Activated T-cell treated with anti-CD3 and anti-CD28 coated beads, Interleukin-2, amount 50 U/mL, for 72 hours (primary cell): Measurements from ENCODE around the gene ERN1. TPM values are rescaled to one million over a fixed set of nuclear protein-coding genes. Genes with fewer than 3 reads are reported as not detected.
A peak's percentile ranks its signal among the peaks of the same experiment; 100 is the strongest.
"Not testable (repeated sequence)": the region's sequence is repeated elsewhere in the genome, so short reads cannot be mapped to it uniquely, and the experiment has no call there.

Source experiments
- ATAC-seq, 2 donors: fragments of 150-1000 bp; cut with Tn5 transposase; replicated peaks in 1 of 2; 2 replicates each; pipeline ENCODE4 v1.10.0; 2021; ENCODE audit warnings: moderate library complexity in 2 of 2, mild to moderate bottlenecking in 1 of 2
- DNase-seq, 2 donors: peaks; one replicate each; pipeline ENCODE4 v3.0.0; 2021 to 2022; ENCODE audit warnings: mixed read lengths in 1 of 2
- H3K27ac Mint-ChIP-seq: one replicate; pipeline ENCODE4 v1.8.0; 2022; ENCODE audit warnings: mild to moderate bottlenecking, moderate library complexity, mixed read lengths
- H3K27me3 Mint-ChIP-seq: one replicate; pipeline ENCODE4 v1.8.0; 2022; ENCODE audit warnings: low read depth, mixed read lengths
- H3K36me3 Mint-ChIP-seq, 2 donors: one replicate each; pipeline ENCODE4 v1.8.0; 2022; ENCODE audit warnings: mixed read lengths in 2 of 2, mild to moderate bottlenecking in 1 of 2; ENCODE audit not compliant: insufficient read depth in 2 of 2
- H3K4me1 Mint-ChIP-seq: one replicate; pipeline ENCODE4 v1.8.0; 2022; ENCODE audit warnings: low read depth, mixed read lengths
- H3K4me3 Mint-ChIP-seq, 2 donors: one replicate each; pipeline ENCODE4 v1.8.0; 2022; ENCODE audit warnings: mild to moderate bottlenecking in 2 of 2, mixed read lengths in 2 of 2, moderate library complexity in 2 of 2
- H3K9me3 Mint-ChIP-seq, 2 donors: one replicate each; pipeline ENCODE4 v1.8.0; 2022; ENCODE audit warnings: mixed read lengths in 2 of 2
- total RNA-seq, 2 donors: library from RNA; stranded (reverse); gene quantifications; one replicate each; pipeline ENCODE4 v1.2.3, GENCODE V29; 2022

ERN1 gene
- 10 to 100 TPM; 58.1 to 98.3 TPM for total RNA-seq

- ATAC-seq = peak; percentile 85 to 86
- Mint-ChIP-seq H3K27me3 (no peaks in the 10 kb centered on the region), H3K4me1 (peaks cover 55% of the 10 kb centered on the region), H3K36me3 (peaks cover 3 to 8% of the 10 kb centered on the region in 2 donors), H3K9me3 (no peaks in the 10 kb centered on the region), H3K27ac (peak within 1 kb of the TSS; percentile 96), H3K4me3 (peak within 1 kb of the TSS; percentile 89 to 99)
- peak; percentile 93 to 94 for DNase-seq
Observed at GRCh38 chr17:64129765-64130558, at the start of gene ERN1. ERN1 (minus strand) TSS chr17:64130144; CDS start chr17:64130029, 115 bp downstream.

GRCh38 chr17:64179024-64179423 lies 49.1 kb upstream of the ERN1 start:
- not testable (repeated sequence) for DNase-seq, ATAC-seq, H3K4me3 Mint-ChIP-seq, H3K27ac Mint-ChIP-seq, H3K27me3 Mint-ChIP-seq, H3K9me3 Mint-ChIP-seq, H3K4me1 Mint-ChIP-seq, H3K36me3 Mint-ChIP-seq

- no peak for ATAC-seq
- no peaks in the 10 kb centered on the region for H3K4me1 Mint-ChIP-seq
Observed at GRCh38 chr17:64178011-64178825, 48.3 kb upstream of the ERN1 start.

DNA sequence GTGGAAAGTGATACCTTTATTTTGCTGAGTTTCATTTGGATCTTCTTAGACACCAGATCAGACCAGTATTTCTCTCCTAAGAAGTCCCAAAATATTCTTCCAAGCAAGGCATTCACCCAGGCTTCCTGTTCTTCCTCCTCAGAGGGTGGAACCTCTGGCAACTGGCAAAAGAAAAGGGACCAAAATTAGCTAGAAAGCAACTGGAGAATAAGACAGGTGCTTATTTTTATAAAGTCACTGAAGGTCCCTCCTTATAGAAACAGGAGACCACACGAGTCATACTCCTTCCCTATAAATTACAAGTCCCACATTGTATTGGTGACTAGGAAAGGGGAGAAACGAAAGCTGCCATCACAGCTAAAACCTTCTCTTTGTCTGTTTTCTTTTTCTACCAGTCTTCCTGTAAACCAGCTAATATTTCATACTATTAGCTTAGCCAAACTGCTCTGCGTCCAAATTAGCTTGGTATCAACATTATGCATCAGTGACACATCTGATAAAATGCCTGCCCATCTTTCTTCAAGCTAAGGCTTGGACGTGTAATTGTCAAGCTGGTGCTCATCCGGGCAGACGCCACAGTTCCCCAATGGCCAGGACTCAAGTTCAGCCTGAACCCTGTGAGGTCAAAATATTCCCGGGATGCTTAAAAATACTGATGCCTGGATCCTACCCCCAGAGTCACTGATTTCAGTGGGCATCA lies 47.5 kb upstream of the ERN1 start:
- Mint-ChIP-seq H3K36me3 (peaks cover 2% of the 10 kb centered on the region in 2 donors), H3K27me3 (no peaks in the 10 kb centered on the region), H3K27ac (no peak overlapping the region), H3K4me3 (no peak overlapping the region), H3K9me3 (peaks cover 0 to 2% of the 10 kb centered on the region in 2 donors), H3K4me1 (no peaks in the 10 kb centered on the region)
- ATAC-seq = no peak
- no peak for DNase-seq

More at GRCh38 chr17:64178011-64178825, 48.3 kb upstream of the ERN1 start:
- Mint-ChIP-seq H3K27me3 (no peaks in the 10 kb centered on the region), H3K36me3 (peaks cover 2% of the 10 kb centered on the region in 2 donors), H3K4me3 (no peak overlapping the region), H3K9me3 (peaks cover 0 to 2% of the 10 kb centered on the region in 2 donors), H3K27ac (no peak overlapping the region)
- no peak for DNase-seq

- Mint-ChIP-seq H3K4me1 (no peaks in the 10 kb centered on the region), H3K27ac (no peak overlapping the region), H3K4me3 (no peak overlapping the region), H3K27me3 (no peaks in the 10 kb centered on the region), H3K36me3 (peaks cover 2% of the 10 kb centered on the region in 2 donors), H3K9me3 (peaks cover 0 to 2% of the 10 kb centered on the region in 2 donors)
- ATAC-seq (no peak), DNase-seq (no peak)
Observed at GRCh38 chr17:64176556-64176955, 46.6 kb upstream of the ERN1 start.

DNA sequence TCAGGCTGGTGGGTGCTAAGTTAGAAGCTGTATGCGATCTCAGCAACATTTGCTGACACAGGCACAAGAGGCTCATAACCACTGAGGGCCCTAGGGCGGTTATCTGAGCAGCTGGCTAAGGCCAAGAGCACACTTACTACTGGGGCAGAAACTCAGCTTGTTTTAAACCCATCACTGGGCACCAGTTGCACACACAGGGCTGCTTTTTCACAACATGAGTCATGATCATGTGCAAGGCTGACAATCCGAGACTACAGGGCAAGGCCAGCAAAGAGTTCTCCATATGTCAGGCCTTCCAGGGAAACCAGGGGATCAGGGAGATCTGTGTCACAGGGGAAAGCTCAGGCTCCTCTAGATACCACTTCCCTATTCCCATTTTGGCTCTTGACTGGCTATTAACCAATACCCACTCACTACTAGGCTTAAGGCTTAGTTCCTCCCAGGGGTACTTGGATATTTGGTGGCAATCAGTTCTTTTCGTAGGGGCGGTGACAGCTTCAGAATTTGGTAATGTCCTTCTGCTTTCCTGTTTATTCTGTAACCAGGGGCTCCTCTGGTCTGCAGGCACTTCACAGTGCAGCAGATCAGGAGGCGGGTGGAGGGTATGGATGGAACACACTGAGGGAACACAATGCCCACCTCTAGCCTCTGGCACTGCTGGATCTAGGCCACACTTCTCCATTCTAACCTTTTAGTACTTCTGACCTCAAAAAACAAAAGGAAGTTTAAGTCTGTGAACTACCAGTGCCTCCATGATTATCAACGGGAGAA lies 44.9 kb upstream of the ERN1 start:
- no peaks in the 10 kb centered on the region for H3K27me3 Mint-ChIP-seq
- H3K9me3 Mint-ChIP-seq = peaks cover 0 to 2% of the 10 kb centered on the region in 2 donors
- H3K36me3 Mint-ChIP-seq = peaks cover 2 to 6% of the 10 kb centered on the region in 2 donors
- DNase-seq = no peak
- ATAC-seq = no peak
- H3K4me1 Mint-ChIP-seq = no peaks in the 10 kb centered on the region
- no peak overlapping the region for H3K4me3 Mint-ChIP-seq
- H3K27ac Mint-ChIP-seq = no peak overlapping the region

DNA sequence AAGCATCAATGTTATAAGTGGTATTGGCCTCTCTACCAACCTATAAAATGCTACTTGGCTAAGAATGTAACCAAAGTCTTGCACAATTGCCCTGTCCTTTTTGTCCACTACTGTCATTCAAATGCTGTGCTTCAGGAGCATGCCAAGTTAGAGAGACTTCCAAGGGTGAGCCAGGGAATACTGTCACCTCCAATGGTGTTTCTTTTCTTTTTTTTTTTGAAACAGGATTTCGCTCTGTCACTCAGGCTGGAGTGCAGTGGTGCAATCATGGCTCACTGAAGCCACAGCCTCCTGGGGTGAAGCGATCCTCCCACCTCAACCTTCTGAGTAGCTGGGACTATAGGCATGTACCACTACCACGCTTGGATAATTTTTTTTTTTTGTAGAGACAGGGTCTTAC lies 43.7 kb upstream of the ERN1 start:
- no peaks in the 10 kb centered on the region for H3K9me3 Mint-ChIP-seq
- no peaks in the 10 kb centered on the region for H3K27me3 Mint-ChIP-seq
- H3K4me3 Mint-ChIP-seq = no peak overlapping the region
- no peak for ATAC-seq
- H3K36me3 Mint-ChIP-seq = peaks cover 0 to 5% of the 10 kb centered on the region in 2 donors
- DNase-seq = no peak
- no peaks in the 10 kb centered on the region for H3K4me1 Mint-ChIP-seq
- H3K27ac Mint-ChIP-seq = no peak overlapping the region

- no peak for ATAC-seq
- H3K36me3 Mint-ChIP-seq = peaks cover 0 to 5% of the 10 kb centered on the region in 2 donors
Observed at GRCh38 chr17:64172510-64172909, 42.6 kb upstream of the ERN1 start.

DNA sequence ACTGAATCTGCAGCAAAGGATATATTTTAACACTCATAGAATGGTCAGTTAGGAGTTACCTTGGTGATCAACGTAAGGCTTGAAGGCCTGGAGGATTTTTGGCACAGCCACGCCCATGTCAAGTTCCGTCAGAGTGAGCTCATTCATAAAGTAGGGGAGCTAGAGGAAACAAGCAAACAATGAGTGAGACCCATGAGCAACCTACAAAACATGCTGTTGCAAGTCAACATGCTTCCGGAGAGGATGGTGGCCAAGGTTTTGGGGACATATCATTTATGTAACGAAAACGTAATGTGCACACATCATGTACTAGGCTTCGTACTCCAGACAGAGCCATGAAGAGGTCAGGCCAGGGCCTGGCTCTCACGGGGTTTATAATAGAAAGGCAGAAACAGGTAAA lies 41.1 kb upstream of the ERN1 start:
- H3K27me3 Mint-ChIP-seq = no peaks in the 10 kb centered on the region
- H3K4me3 Mint-ChIP-seq = no peak overlapping the region
- ATAC-seq (no peak), DNase-seq (no peak)
- H3K4me1 Mint-ChIP-seq = no peaks in the 10 kb centered on the region
- no peaks in the 10 kb centered on the region for H3K9me3 Mint-ChIP-seq
- peaks cover 0 to 5% of the 10 kb centered on the region in 2 donors for H3K36me3 Mint-ChIP-seq
- H3K27ac Mint-ChIP-seq = no peak overlapping the region

More at GRCh38 chr17:64172510-64172909, 42.6 kb upstream of the ERN1 start:
- no peaks in the 10 kb centered on the region for H3K27me3 Mint-ChIP-seq
- H3K9me3 Mint-ChIP-seq = no peaks in the 10 kb centered on the region
- H3K27ac Mint-ChIP-seq = no peak overlapping the region
- H3K4me1 Mint-ChIP-seq = no peaks in the 10 kb centered on the region
- no peak for DNase-seq
- no peak overlapping the region for H3K4me3 Mint-ChIP-seq

DNA sequence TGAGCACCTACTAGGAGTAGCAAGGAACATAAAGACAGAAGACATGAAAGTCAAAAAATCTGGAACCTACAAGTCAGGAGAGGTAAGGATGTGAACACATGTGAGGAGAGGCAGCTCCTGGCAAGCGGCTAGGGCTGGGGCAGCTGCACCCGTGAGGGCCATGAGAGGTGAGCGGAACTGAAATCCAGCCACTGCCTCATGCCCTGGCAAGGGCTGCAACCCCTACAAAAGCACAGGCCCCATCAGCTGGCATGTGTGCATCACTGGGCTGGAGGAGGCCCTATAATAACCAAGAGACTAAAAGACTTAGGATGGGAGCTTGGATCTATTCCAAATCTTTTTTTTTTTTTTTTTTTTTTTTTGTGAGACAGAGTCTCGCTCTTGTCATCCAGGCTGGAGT lies 40.3 kb upstream of the ERN1 start:
- no peaks in the 10 kb centered on the region for H3K27me3 Mint-ChIP-seq
- no peak overlapping the region for H3K27ac Mint-ChIP-seq
- ATAC-seq (no peak), DNase-seq (no peak)
- H3K36me3 Mint-ChIP-seq = peaks cover 0 to 5% of the 10 kb centered on the region in 2 donors
- H3K4me1 Mint-ChIP-seq = no peaks in the 10 kb centered on the region
- H3K9me3 Mint-ChIP-seq = no peaks in the 10 kb centered on the region
- no peak overlapping the region for H3K4me3 Mint-ChIP-seq

DNA sequence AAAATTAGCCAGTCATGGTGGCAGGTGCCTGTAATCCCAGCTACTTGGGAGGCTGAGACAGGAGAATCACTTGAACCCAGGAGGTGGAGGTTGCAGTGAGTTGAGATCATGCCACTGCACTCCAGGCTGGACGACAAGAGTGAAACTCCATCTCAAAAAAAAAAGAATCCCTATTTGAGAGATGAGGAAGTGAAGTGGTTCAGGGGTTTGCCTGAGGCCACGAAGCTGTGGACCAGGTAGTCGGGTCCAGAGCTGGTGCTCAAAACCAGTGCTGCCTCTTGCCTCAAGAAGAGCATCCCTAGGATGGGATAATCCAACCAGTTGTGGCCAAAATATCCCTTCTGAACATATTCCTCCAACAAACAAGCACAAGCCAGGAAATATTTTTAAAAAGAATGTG lies 37.7 kb upstream of the ERN1 start:
- H3K27me3 Mint-ChIP-seq, DNase-seq, ATAC-seq, H3K4me3 Mint-ChIP-seq, H3K9me3 Mint-ChIP-seq, H3K36me3 Mint-ChIP-seq, H3K27ac Mint-ChIP-seq, H3K4me1 Mint-ChIP-seq: not testable (repeated sequence)

- H3K27me3 Mint-ChIP-seq = no peaks in the 10 kb centered on the region
- ATAC-seq = no peak
- H3K27ac Mint-ChIP-seq = no peak overlapping the region
- H3K4me3 Mint-ChIP-seq = no peak overlapping the region
- no peaks in the 10 kb centered on the region for H3K4me1 Mint-ChIP-seq
- no peaks in the 10 kb centered on the region for H3K9me3 Mint-ChIP-seq
- no peak for DNase-seq
- peaks cover under 1 to 5% of the 10 kb centered on the region in 2 donors for H3K36me3 Mint-ChIP-seq
Observed at GRCh38 chr17:64166876-64167275, 36.9 kb upstream of the ERN1 start.
